Measurements from ENCODE around the gene MGST2. TPM values are rescaled to one million over a fixed set of nuclear protein-coding genes. Genes with fewer than 3 reads are reported as not detected.
"Not testable (repeated sequence)": the region's sequence is repeated elsewhere in the genome, so short reads cannot be mapped to it uniquely, and the experiment has no call there.

The MGST2 gene
- total RNA-seq, 2 donors from 2014 or later, result 188 to 215 TPM

- H3K27ac ChIP-seq (ENCODE audit: low read depth, low read length), result no peak overlapping the region
- H3K4me3 ChIP-seq (ENCODE audit: low read length), result no peak overlapping the region
- Mint-ChIP-seq H3K4me1 (peaks cover 10% of the 10 kb centered on the region), H3K27me3 (ENCODE audit: insufficient read depth) (peaks cover 30% of the 10 kb centered on the region), H3K9me3 (peaks cover 47% of the 10 kb centered on the region), H3K4me3 (no peak overlapping the region), H3K27ac (no peak overlapping the region), H3K36me3 (ENCODE audit: low read depth) (no peaks in the 10 kb centered on the region)
- no peak for TF ChIP-seq CTCF (conservative IDR thresholded peaks at IDR 0.05)
- H3K36me3 ChIP-seq (ENCODE audit: control insufficient read depth, insufficient read depth, low read length), result no peaks in the 10 kb centered on the region
- WGBS, 2 experiments (ENCODE audit: insufficient coverage in 1 of 2, insufficient read length in 1 of 2), result 95% methylated on average over 3 of the region's 3 CpGs; no CpG with 5 or more reads in 1 of the 2 experiments
- no peaks in the 10 kb centered on the region for H3K27me3 ChIP-seq (ENCODE audit: control insufficient read depth, insufficient read depth, low read length, poor library complexity, severe bottlenecking)
- H3K9me3 ChIP-seq (ENCODE audit: control insufficient read depth, low read length), result peaks cover 34% of the 10 kb centered on the region
- DNase-seq, result no peak
- no peaks in the 10 kb centered on the region for H3K4me1 ChIP-seq (ENCODE audit: control insufficient read depth, insufficient read depth, low read length)
- H3K9ac ChIP-seq (ENCODE audit: extremely low read depth, low read length, poor library complexity, severe bottlenecking), result no peak overlapping the region
Observed at GRCh38 chr4:139635966-139636365, 29.7 kb upstream of the MGST2 start.

GRCh38 chr4:139638306-139638705, 27.3 kb upstream of the MGST2 start:
- H3K4me1 Mint-ChIP-seq; H3K36me3 Mint-ChIP-seq (ENCODE audit: low read depth); H3K9ac ChIP-seq (ENCODE audit: extremely low read depth, low read length, poor library complexity, severe bottlenecking); H3K36me3 ChIP-seq (ENCODE audit: control insufficient read depth, insufficient read depth, low read length); H3K27me3 ChIP-seq (ENCODE audit: control insufficient read depth, insufficient read depth, low read length, poor library complexity, severe bottlenecking); H3K27ac Mint-ChIP-seq; H3K4me3 ChIP-seq (ENCODE audit: low read length); H3K4me1 ChIP-seq (ENCODE audit: control insufficient read depth, insufficient read depth, low read length); H3K4me3 Mint-ChIP-seq; DNase-seq; H3K27ac ChIP-seq (ENCODE audit: low read depth, low read length): not testable (repeated sequence)
- 59 to 71% methylated on average over 1 to 3 of the region's 3 CpGs for WGBS, 2 experiments (ENCODE audit: insufficient coverage in 1 of 2, insufficient read length in 1 of 2)
- Mint-ChIP-seq H3K27me3 (ENCODE audit: insufficient read depth) (peaks cover 13% of the 10 kb centered on the region), H3K9me3 (peaks cover 41% of the 10 kb centered on the region)
- H3K9me3 ChIP-seq (ENCODE audit: control insufficient read depth, low read length), result peaks cover 34% of the 10 kb centered on the region

GRCh38 chr4:139639654-139640053, 26.0 kb upstream of the MGST2 start:
- TF ChIP-seq CTCF (conservative IDR thresholded peaks at IDR 0.05), result no peak
- H3K27me3 ChIP-seq (ENCODE audit: control insufficient read depth, insufficient read depth, low read length, poor library complexity, severe bottlenecking), result no peaks in the 10 kb centered on the region
- Mint-ChIP-seq H3K9me3 (peaks cover 41% of the 10 kb centered on the region), H3K27me3 (ENCODE audit: insufficient read depth) (peaks cover 11% of the 10 kb centered on the region), H3K4me1 (no peaks in the 10 kb centered on the region), H3K36me3 (ENCODE audit: low read depth) (no peaks in the 10 kb centered on the region), H3K27ac (no peak overlapping the region), H3K4me3 (no peak overlapping the region)
- H3K4me3 ChIP-seq (ENCODE audit: low read length), result no peak overlapping the region
- WGBS, 2 experiments (ENCODE audit: insufficient coverage in 1 of 2, insufficient read length in 1 of 2), result 97 to 100% methylated on average over 1 to 5 of the region's 5 CpGs
- H3K27ac ChIP-seq (ENCODE audit: low read depth, low read length), result no peak overlapping the region
- no peaks in the 10 kb centered on the region for H3K36me3 ChIP-seq (ENCODE audit: control insufficient read depth, insufficient read depth, low read length)
- no peaks in the 10 kb centered on the region for H3K4me1 ChIP-seq (ENCODE audit: control insufficient read depth, insufficient read depth, low read length)
- no peak overlapping the region for H3K9ac ChIP-seq (ENCODE audit: extremely low read depth, low read length, poor library complexity, severe bottlenecking)
- peaks cover 34% of the 10 kb centered on the region for H3K9me3 ChIP-seq (ENCODE audit: control insufficient read depth, low read length)
- DNase-seq, result no peak

- no peak overlapping the region for H3K4me3 Mint-ChIP-seq
- H3K36me3 ChIP-seq (ENCODE audit: control insufficient read depth, insufficient read depth, low read length), result no peaks in the 10 kb centered on the region
- H3K27me3 Mint-ChIP-seq (ENCODE audit: insufficient read depth), result peaks cover 11% of the 10 kb centered on the region
- DNase-seq, result no peak
- no peak overlapping the region for H3K27ac Mint-ChIP-seq
- no peak overlapping the region for H3K27ac ChIP-seq (ENCODE audit: low read depth, low read length)
- H3K27me3 ChIP-seq (ENCODE audit: control insufficient read depth, insufficient read depth, low read length, poor library complexity, severe bottlenecking), result no peaks in the 10 kb centered on the region
- H3K9me3 ChIP-seq (ENCODE audit: control insufficient read depth, low read length), result peaks cover 33% of the 10 kb centered on the region
- H3K4me3 ChIP-seq (ENCODE audit: low read length), result no peak overlapping the region
- 81 to 100% methylated on average over 2 of the region's 2 CpGs for WGBS, 2 experiments (ENCODE audit: insufficient coverage in 1 of 2, insufficient read length in 1 of 2)
- H3K4me1 ChIP-seq (ENCODE audit: control insufficient read depth, insufficient read depth, low read length), result no peaks in the 10 kb centered on the region
- no peak for TF ChIP-seq CTCF (conservative IDR thresholded peaks at IDR 0.05)
- peaks cover 41% of the 10 kb centered on the region for H3K9me3 Mint-ChIP-seq
- H3K36me3 Mint-ChIP-seq (ENCODE audit: low read depth), result no peaks in the 10 kb centered on the region
- no peaks in the 10 kb centered on the region for H3K4me1 Mint-ChIP-seq
- H3K9ac ChIP-seq (ENCODE audit: extremely low read depth, low read length, poor library complexity, severe bottlenecking), result no peak overlapping the region
Observed at GRCh38 chr4:139641218-139641617, 24.4 kb upstream of the MGST2 start.

Data from endodermal cell (in vitro differentiated cells).